Activated CD4-positive, alpha-beta T cell treated with anti-CD3 and anti-CD28 coated beads, Interleukin-2, Interleukin-4, amounts not matched to agents 100 ng/mL and 50 ng/mL, durations not matched to agents 16 hours and 8 hours (primary cell): ENCODE results near the gene WDR70.
"Not testable (repeated sequence)": the region's sequence is repeated elsewhere in the genome, so short reads cannot be mapped to it uniquely, and the experiment has no call there.

Experiments
- DNase-seq: peaks from one replicate; pipeline ENCODE4 v3.0.0-alpha.2; 2020; ENCODE audit warnings: low spot score

WDR70 gene

DNA sequence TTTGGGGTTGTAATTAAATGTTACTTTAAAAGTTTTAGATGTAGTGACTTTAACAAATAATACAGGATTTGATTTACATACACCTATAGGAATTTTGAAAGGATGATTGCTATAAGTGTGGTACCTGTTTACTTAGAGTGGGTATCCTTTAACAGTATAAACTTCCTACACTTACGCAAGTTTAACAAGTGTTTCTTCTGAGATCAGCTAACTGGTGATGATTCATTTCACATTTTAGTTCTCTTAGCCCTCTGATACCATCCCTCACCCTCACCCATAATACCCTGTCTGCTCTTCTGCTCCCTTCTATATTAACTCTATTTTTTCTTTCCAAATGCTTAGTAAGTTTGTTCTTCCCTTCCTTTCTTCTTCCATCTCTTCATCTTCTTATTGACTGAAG, 262.8 kb downstream of the WDR70 start:
- DNase-seq, result no peak

DNA sequence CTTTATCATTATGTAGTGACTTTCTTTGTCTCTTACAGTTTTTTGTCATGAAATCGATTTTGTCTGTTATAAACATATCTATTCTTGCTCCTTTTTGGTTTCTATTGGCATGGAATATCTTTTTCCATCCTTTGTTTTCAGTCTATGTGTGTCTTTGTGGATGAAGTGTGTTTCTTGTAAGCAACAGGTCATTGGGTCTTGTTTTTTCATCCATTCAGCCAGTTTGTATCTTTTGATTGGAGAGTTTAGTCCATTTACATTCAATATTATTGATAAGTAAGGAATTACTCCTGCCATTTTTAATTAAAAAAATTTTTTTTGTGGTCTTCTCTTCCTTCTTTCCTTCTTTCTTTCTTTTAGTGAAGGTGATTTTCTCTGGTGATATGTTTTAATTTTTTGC, 266.6 kb downstream of the WDR70 start:
- no peak for DNase-seq

DNA sequence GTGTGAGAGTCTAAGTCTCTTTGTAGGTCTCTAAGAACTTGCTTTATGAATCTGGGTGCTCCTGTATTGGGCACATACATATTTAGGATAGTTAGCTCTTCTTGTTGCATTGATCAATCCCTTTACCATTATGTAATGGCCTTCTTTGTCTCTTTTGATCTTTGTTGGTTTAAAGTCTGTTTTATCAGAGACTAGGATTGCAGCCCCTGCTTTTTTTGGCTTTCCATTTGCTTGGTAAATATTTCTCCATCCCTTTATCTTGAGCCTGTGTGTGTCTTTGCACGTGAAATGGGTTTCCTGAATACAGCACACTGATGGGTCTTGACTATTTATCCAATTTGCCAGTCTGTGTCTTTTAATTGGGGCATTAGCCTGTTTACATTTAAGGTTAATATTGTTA, 275.4 kb downstream of the WDR70 start:
- not testable (repeated sequence) for DNase-seq

DNA sequence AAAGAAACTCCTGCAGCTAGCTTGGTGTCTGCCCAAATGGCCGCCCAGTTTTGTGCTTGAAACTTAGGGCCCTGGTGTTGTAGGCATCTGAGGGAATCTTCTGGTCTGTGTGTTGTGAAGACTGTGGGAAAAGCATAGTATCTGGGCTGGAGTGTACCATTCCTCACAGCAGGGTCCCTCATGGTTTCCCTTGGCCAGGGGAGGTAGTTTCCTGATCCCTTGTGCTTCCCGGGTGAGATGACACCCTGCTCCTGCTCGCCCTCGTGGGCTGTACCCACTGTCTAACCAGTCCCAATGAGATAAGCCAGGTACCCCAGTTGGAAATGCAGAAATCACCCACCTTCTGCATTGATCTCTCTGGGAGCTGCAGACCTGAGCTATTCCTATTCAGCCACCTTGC, 277.9 kb downstream of the WDR70 start:
- no peak for DNase-seq

DNA sequence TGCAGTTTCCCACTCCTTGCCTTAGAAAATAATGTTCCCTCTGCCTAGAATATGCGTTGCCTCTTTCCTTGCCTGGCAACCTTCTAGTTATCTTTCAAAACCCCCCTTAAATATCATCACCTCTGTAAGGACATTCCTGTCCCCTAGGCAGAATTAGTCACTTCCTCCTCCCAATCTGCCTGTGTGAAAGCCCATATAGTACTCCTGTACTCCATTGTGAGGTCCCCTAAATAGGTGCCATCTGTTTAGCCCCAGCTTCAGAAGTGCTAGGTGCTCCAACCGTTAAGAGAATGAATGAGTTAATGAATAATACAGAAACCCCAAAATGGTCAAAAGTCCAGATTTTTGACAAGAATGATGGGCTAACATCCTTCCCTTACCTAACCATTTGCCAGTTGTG, 279.3 kb downstream of the WDR70 start:
- DNase-seq, result no peak

DNA sequence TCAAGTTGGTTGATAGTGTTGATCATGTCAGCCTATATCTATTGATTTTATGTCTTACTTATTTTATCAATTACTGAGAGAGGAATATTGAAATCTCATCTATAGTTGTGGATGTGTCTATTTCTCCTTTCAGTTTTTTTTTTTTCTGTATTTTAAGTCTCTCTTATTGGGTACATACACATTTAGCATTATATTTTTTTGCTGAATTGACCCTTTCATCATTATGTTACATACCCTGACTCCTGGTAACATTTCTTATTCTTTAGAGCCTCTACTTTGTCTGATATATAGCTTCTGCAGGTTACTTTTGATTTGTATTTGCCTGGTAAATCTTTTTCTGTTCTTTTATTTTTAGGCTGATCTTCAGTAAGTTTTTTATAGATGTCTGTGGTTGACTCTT, 281.2 kb downstream of the WDR70 start:
- DNase-seq, result no peak

DNA sequence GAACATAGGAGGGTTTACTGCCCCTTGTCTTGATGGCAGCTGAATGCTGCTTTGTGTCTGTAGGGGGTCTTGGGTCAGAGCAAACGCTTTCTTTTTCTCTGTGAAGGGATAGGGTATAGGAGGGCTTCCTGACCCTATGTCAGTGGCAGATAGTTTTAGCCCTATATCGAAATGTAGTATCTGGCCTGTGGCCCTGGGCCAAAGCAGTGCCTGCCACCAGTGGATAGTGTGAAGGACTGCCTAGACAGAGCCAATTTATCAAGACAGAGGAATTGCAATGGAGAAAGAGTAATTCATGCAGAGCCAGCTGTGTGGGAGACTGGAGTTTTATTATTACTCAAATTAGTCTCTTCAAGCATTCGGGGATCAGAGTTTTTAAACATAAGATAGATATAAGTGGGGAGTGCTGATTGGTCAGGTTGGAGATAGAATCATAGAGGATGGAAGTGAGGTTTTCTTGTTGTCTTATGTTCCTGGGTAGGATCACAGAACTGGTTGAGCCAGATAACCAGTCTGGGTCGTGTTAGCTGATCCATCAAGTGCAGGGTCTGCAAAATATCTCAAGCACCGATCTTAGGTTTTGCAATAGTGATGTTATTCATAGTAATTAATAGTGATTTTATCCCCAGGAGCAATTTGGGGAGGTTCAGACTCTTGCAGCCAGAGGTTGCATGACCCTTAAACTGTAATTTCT, 282.3 kb downstream of the WDR70 start:
- DNase-seq, result no peak

DNA sequence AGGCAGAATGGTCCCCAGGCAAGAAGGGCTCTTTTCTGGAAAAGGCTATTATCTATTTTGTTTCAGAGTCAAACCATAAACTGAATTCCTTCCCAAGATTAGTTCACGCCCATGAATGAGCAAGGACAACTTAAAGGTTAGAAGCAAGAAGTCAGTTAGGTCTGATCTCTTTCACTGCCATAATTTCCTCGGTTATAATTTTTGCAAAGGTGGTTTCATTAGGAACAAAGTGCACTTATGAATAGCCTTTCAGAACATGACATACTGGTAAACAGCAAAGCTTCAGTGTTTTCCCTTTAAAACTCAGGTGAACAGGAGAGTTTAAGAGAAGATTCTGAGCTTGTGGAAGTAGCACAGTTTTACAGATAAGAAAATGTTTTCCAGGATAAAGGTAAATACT, 282.8 kb downstream of the WDR70 start:
- no peak for DNase-seq

DNA sequence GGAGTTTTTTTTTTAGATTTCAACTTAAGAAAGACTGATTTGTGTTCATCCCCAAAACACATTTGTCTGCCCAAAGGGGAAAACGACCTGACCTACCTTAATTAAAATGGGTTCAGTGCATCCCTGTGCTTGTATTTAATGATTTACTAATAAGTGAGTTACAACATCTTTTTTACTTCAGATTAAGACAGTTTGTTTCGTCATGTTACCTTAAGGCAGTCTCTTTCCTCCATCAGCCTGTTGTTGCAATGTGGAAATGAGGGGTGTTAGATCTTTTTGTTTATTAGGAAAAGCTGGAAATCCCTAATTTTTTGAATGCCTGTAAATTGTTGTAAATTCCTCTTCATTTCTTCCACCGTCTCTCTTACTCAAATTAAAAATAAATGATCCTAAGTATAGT, 283.2 kb downstream of the WDR70 start:
- DNase-seq, result no peak

DNA sequence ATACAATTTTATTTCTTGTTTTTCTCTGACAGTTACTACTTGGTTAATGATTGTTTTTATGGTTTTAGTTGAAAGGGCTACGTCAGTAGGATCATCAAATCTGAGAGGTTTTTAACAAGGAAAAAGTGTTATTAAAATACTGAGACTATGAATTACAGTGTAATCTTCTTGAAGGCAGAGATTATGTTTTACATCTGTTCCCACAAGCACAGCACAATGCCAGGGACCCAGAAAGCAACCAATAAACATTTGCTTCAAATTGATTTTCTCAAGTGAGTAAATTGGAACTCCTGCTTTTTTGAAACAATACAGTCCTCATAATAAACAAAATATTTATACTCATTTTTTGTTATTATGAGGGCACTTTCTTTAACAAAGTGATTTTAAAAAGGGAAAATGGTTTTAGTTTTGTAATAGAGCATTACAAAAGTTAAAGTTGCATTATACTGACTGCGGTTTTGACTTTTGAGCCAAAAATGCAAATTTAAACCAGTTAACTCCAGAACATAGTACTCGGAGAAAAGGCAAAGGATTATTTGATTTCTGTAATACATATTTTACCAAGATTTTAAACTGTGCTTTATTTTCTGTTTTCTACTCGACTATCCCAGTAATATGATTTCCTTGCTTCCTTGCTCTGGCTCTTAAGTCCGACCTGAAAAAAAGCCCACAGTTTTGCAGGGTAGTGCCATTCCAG, 283.8 kb downstream of the WDR70 start:
- no peak for DNase-seq

DNA sequence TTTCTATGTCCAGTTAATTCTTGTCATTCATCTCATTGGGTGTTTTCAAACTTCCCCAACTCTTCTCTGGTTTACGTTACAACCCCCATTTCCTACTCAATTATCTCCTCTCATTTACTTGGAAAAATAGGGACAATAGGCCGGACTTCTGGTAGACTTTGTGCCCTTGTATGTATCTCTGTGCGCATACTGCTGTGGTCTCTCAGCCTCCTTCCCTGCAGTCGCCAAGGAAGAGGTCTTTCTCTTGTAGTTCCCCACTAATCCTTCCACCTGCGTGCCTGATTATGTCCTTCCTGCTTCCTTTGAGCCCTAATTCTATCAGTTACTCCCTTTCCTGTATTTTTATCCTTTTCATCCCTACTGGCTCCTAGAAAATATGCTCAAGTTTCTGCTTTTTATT, 284.4 kb downstream of the WDR70 start:
- DNase-seq, result no peak

DNA sequence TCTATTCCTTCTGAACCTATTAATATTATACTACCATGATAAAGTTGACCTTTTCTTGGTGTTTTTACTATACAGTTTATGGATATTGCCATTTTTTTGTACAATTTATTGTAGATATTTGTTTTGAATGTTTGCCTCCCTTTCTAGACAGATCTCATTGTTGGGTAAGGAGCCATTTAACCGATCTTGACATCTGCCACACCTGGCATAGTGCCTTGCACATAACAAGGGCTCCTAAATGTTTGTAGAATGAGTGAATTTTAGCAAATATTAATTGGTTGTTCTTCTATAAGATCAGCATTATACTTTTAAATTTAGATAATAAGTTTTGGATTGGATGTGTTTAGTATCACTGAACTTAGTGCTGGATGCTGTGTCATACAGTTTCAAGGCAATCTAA, 285.4 kb downstream of the WDR70 start:
- DNase-seq, result no peak

DNA sequence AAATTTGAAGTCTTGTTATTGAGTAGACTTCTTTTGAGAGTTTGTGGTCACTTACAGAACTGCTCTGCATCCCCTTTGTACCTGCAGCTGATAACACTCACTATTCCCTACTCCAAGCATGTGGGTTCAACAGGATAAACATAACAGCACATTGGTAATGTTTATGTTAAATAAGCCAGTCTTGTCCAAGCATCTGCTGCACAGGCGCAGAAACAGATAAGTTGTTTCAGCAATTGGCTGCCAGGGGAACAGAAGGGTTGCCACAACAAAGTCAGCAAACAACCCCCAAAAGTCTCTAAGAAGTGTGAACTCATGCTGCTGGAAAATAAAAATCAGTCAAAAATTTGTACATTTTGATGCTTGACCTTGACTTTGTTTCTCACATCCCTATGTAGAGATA, 286.2 kb downstream of the WDR70 start:
- DNase-seq, result no peak

DNA sequence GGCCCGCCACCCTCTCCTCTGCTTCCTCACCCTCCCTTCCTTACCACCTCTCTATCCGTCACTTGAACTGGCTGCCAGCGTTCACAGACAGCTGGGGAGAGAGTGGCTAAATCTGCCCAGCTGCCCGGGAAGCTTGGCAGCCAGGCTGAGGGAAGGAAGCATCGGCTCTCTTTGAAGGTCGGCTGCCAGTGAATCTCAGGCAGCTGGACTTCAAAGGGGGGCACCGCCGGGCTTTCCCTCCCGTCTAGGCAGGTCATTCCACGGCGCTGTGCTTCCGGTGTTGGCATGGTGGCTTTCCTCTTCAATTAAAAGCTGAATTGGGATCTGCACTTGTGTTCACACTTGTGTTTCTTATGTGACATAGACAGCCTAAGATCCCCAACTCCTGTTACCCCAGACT, 286.8 kb downstream of the WDR70 start:
- DNase-seq, result no peak

DNA sequence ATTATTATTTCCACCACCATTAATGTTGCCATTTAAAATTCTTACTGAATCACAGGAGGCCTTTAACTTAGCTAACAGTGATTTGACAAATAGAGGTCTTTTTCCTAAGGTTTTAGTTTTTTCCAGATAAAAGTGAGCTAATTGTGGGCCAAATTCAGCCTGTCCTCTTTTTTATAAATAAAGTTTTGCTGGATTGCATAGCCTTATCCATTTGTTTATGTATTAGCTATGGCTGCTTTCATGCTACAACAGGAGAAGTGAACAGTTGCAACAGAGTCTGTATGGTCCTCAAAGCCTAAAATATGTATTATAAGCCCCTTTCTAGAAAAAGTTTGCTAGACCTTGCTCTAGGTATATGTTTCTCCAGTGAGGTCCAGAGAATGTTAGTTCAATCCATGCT, 288.3 kb downstream of the WDR70 start:
- DNase-seq, result no peak

DNA sequence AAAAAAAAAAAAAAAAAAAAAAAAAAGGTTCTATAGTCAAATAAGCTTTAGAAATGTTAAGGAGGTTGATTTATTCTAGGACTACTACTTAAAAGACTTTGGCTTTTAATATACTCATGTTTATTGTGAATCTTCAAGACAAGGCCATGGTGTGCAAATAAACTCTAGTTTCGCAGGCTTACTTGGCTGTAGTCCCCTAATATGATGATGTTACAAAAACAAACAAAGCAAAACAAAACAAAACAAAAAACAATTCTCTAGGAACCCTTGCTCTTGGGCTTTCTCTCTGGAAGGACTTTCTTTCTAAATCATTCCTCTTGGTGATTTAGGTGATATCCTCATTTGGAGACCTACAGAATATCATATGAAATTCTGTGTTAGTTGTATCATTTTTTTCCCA, 288.7 kb downstream of the WDR70 start:
- DNase-seq, result no peak

DNA sequence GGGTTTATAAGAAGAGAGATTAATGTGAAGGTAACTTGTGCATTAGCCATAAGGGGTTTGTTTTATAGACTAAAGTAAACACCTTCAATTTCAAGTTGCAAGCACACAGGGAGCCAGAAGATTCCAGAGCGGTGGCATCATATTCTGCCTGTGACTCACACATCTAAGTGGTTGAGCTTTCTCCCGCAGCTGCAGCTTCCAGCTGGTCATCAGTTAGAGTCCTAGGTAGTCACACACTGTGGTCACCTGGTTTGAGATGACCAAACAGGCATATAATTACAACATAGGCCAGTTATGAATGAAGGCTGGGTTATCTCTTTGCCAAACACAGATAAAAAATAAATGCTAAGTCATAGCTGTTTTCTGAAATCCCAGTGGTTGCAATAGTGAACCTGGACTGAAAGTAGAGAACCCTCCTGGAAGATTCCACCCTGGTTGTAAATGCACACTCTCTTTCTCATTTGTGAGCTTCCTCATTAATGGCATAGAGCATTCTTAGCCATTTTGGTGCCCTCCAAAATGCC, 289.5 kb downstream of the WDR70 start:
- no peak for DNase-seq

DNA sequence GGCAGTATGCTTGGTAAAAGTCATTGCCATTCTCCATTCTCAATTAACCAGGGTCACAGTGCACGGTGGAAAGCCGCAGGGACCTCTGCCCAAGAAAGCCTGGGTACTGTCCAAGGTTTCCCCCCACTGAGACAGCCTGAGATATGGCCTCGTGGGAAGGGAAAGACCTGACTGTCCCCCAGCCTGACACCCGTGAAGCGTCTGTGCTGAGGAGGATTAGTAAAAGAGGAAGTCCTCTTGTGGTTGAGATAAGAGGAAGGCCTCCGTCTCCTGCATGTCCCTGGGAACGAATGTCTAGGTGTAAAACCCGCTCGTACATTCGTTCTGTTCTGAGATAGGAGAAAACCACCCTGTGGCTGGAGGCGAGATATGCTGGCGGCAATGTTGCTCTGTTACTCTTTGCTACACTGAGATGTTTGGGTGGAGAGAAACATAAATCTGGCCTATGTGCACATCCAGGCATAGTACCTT, 293.0 kb downstream of the WDR70 start:
- DNase-seq, result peak; percentile 49

DNA sequence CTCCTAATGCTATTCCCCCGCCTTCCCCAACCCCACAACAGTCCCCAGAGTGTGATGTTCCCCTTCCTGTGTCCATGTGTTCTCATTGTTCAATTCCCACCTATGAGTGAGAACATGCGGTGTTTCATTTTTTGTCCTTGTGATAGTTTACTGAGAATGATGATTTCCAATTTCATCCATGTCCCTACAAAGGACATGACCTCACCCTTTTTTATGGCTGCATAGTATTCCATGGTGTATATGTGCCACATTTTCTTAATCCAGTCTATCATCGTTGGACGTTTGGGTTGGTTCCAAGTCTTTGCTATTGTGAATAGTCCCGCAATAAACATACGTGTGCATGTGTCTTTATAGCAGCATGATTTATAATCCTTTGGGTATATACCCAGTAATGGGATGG, 295.2 kb downstream of the WDR70 start:
- DNase-seq, result not testable (repeated sequence)

DNA sequence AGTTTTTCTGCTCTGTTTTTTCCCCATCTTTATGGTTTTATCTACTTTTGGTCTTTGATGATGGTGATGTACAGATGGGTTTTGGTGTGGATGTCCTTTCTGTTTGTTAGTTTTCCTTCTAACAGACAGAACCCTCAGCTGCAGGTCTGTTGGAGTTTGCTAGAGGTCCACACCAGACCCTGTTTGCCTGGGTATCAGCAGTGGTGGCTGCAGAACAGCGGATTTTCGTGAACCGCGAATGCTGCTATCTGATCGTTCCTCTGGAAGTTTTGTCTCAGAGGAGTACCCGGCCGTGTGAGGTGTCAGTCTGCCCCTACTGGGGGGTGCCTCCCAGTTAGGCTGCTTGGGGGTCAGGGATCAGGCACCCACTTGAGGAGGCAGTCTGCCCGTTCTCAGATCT, 300.2 kb downstream of the WDR70 start:
- DNase-seq, result not testable (repeated sequence)

DNA sequence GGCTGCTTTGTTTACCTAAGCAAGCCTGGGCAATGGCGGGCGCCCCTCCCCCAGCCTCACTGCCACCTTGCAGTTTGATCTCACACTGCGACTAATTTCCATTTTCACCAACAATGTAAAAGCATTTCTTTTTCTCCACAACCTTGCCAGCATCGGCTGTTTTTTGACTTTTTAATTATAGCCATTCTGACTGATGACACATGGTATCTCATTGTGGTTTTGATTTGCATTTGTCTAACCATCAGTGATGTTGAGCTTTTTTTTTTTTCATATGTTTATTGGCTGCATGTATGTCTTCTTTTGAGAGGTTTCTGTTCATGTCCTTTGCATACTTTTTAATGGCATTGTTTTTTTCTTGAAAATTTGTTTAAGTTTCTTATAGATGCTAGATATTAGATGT, 300.8 kb downstream of the WDR70 start:
- not testable (repeated sequence) for DNase-seq

DNA sequence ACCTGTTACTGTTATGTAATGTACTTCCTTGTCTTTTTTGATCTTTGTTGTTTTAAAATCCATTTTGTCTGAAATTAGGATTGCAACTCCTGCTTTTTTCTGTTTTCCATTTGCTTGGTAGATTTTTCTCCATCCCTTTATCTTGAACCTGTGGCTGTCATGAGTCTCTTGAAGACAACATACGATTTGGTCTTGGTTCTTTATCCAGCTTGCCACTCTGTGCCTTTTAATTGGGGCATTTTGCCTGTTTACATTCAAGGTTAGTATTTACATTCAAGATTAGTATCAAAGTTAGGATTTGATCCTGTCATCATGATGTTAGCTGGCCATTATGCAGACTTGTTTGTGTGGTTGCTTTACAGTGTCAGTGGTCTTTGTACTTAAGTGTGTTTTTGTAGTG, 304.0 kb downstream of the WDR70 start:
- DNase-seq, result no peak

DNA sequence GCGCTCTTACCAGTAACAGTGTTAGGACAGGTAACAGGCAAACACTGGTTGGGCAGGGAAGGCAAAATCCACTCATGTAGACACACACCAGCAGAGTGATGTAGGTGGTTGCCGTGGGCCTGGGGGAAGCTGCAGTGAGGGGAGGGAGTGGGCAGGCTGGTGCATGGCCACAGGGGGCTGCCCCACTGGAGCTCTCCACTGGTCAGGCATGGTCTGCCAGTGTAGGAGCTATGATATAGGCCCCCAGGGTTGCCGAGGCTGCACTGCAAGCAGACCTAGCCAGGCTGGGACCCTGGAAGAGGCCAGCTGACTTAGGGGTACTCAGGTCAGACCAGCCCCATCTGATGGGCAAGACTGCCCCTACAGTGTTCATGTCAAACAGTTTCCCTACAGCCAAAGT, 306.1 kb downstream of the WDR70 start:
- DNase-seq, result no peak

DNA sequence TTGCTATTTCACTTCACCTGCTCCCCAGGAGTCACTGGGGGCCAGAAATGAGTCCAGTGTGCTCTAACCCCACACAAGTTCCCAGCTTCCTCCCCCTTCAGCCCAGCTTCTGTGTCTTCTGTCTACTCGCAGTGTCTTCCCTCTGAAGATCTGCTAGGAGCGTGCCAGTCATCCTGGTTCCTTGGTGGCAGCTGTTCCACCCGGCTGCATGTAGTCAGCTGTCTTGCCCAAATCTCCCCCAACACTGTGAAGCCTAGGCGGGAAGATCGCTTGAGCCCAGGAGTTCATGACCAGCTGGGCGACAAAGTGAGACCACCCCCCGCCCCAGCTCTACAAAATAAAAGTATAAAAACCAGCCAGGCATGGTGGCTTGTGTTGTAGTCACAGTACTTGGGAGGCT, 306.7 kb downstream of the WDR70 start:
- DNase-seq, result no peak
